NT2/D1 (cell line): ENCODE measurements around the gene IYD.

Experiments used
- DNase-seq: peaks from one replicate; pipeline ENCODE4 v3.0.0-alpha.2; 2011; ENCODE audit warnings: low read depth, low spot score
- H3K27me3 ChIP-seq: 2 replicates; pipeline ENCODE4 v1.6.0; 2011; ENCODE audit warnings: mild to moderate bottlenecking; ENCODE audit not compliant: insufficient read length, insufficient read depth
- H3K36me3 ChIP-seq: 2 replicates; pipeline ENCODE4 v1.6.1; 2011; ENCODE audit warnings: mild to moderate bottlenecking, low read length, mixed read lengths; ENCODE audit not compliant: insufficient read depth, insufficient read length
- H3K4me1 ChIP-seq: 2 replicates; pipeline ENCODE4 v1.5.1; 2011; ENCODE audit not compliant: insufficient read depth, insufficient read length
- H3K4me3 ChIP-seq: 2 replicates; pipeline ENCODE4 v1.5.1; 2011; ENCODE audit warnings: low read depth; ENCODE audit not compliant: insufficient read length
- H3K9ac ChIP-seq: 2 replicates; pipeline ENCODE4 v1.6.0; 2011; ENCODE audit warnings: low read depth; ENCODE audit not compliant: insufficient read length
- H3K9me3 ChIP-seq: 2 replicates; pipeline ENCODE4 v1.5.1; 2011; ENCODE audit warnings: mild to moderate bottlenecking, low read length; ENCODE audit not compliant: insufficient read depth
- SUZ12 ChIP-seq: IDR thresholded peaks from 2 replicates; pipeline ENCODE4 v1.6.1; 2011; ENCODE audit not compliant: insufficient read length, insufficient read depth; ENCODE audit errors: extremely low read depth
- YY1 ChIP-seq: IDR thresholded peaks from 2 replicates; pipeline ENCODE4 v1.6.1; 2011; ENCODE audit not compliant: insufficient read length, insufficient read depth
- ZNF274 ChIP-seq: IDR thresholded peaks from 2 replicates; pipeline ENCODE4 v1.6.1; 2011; ENCODE audit warnings: mild to moderate bottlenecking, low read depth, low read length

IYD gene

DNA sequence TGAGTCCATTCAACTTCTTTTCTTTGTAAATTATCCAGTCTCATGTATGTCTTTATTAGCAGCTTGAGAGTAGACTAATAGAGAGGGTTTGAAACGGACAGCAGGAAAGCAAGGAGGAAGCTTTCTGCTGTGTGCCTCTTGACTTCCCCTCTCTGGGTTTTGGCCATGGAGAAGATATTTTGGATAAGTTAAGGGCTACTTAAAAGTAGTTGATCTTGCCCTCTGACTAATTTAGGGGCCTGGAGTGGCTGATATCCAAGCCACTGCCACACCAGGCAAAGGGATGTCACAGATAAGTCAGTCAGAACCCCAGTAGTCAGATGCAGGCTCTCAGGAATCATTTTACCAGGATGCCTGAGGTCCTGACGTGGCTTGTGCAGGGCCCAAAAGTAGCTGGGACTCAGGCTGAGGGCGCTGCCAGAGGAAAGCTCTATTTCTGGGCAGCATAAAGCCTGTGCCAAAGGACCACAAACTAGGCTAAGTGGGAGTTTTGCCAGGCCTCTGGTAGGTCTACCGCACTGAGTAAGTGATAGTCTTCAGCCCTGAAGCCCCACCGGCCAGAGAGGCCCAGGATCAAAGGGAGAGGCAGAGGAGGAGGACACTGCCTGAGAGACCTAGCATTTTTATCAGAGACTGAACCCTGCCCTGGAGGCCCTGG lies 41.6 kb upstream of the IYD start:
- Histone ChIP-seq H3K4me3 (no peak overlapping the region), H3K4me1 (no peaks in the 10 kb centered on the region), H3K9ac (no peak overlapping the region), H3K36me3 (no peaks in the 10 kb centered on the region), H3K9me3 (no peaks in the 10 kb centered on the region), H3K27me3 (no peaks in the 10 kb centered on the region)
- DNase-seq = no peak
- no peak for TF ChIP-seq YY1
- TF ChIP-seq SUZ12 = no peak
- no peak for TF ChIP-seq ZNF274

DNA sequence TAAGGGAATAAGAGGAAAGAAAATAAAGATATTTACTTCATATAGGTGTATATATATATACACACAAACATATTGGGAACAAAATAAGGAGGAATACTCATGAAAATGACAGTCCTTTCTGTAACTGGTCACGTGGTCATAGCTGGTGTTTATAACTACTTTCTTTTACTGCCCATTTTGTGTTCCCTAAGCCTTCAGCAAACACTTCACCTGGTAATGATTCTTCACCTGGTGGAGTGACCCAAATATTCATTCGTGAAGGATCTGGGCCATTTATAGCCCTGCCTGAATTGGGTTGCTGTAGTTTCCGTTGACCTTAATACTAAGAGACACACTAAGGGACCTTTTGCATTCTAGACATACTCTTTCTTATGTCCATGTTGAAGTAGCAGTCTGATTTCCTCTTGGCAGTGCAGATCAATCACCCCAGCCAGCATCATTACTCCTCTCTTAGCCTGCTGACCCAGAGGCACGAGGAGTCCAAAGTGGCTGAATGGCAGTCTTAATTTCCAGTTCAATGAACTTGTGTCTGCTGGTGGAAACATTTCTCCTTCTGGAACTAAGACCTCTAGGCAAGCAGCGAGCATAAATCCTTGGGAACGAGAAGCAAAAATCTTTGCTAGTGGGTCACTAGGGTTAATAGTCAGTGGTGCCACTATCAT lies 39.9 kb upstream of the IYD start:
- TF ChIP-seq ZNF274 (no peak), YY1 (no peak), SUZ12 (no peak)
- no peaks in the 10 kb centered on the region for H3K9me3 ChIP-seq
- H3K4me1 ChIP-seq = no peaks in the 10 kb centered on the region
- no peak overlapping the region for H3K4me3 ChIP-seq
- H3K36me3 ChIP-seq = no peaks in the 10 kb centered on the region
- no peaks in the 10 kb centered on the region for H3K27me3 ChIP-seq
- no peak for DNase-seq
- no peak overlapping the region for H3K9ac ChIP-seq

DNA sequence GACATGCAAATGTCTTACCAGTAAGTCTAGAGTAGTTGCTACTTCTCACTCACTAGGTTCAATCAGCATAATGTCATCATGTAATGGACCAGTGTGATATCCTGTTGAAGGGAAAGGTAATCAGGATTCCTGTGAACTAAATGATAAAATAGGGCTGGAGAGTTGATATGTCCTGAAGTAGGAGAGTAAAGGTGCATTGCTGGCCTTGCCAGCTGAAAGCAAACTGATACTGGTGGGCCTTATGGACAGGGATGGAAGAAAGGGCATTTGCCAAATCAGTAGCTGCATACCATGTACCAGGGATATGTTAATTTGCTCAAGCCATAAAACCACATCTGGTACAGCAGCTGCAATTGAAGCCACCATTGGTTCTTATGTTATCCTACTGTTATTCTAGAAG lies 37.5 kb upstream of the IYD start:
- no peaks in the 10 kb centered on the region for H3K9me3 ChIP-seq
- no peaks in the 10 kb centered on the region for H3K36me3 ChIP-seq
- no peaks in the 10 kb centered on the region for H3K4me1 ChIP-seq
- TF ChIP-seq SUZ12 = no peak
- no peak for TF ChIP-seq ZNF274
- no peak for TF ChIP-seq YY1
- no peak overlapping the region for H3K9ac ChIP-seq
- no peaks in the 10 kb centered on the region for H3K27me3 ChIP-seq
- H3K4me3 ChIP-seq = no peak overlapping the region
- DNase-seq = no peak

DNA sequence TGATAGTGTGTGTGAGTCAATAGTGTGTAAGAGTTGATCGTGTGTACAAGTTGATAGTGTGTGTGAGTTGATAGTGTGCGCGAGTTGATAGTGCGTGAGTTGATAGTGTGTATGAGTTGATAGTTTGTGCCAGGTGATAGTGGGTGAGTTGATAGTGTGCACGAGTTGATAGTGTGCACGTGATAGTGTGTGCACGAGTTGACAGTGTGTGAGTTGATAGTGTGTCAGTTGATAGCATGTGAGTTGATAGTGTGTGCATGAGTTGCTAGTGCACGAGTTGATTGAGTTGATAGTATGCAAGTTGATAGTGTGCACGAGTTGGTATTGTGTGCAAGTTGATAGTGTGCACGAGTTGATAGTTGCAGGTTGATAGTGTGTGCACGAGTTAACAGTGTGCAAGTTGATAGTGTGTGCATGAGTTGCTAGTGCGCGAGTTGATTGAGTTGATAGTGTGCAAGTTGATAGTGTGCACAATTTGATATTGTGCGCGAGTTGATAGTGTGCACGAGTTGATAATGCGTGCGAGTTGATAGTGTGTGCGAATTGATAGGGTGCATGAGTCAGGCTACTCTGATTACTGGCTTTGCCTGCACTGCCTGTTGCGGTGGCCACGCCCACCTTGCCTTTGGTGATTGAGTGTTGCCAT lies 35.8 kb upstream of the IYD start:
- no peaks in the 10 kb centered on the region for H3K36me3 ChIP-seq
- no peaks in the 10 kb centered on the region for H3K9me3 ChIP-seq
- H3K27me3 ChIP-seq = no peaks in the 10 kb centered on the region
- H3K9ac ChIP-seq = no peak overlapping the region
- no peak for DNase-seq
- no peak for TF ChIP-seq SUZ12
- H3K4me3 ChIP-seq = no peak overlapping the region
- no peaks in the 10 kb centered on the region for H3K4me1 ChIP-seq

DNA sequence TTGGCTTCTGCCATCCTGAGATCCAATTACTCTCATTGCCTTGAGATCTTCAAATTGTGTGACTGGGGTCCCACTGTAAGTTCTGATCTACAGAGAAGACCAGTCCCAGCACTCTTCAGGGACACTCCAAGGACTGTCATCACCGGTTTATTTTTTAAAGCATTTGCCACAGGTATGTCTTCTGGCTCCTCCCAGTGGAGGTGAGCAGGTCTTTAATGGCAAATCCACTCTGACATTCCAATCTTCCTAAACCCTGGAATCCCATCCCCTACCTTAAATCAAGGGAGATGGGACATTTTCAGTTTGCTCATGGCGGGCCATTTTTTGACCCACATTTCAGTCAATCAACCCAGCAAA lies 35.2 kb upstream of the IYD start:
- H3K9ac ChIP-seq = no peak overlapping the region
- TF ChIP-seq ZNF274 (no peak), SUZ12 (no peak), YY1 (no peak)
- H3K4me1 ChIP-seq = no peaks in the 10 kb centered on the region
- no peaks in the 10 kb centered on the region for H3K36me3 ChIP-seq
- H3K4me3 ChIP-seq = no peak overlapping the region
- no peak for DNase-seq
- H3K9me3 ChIP-seq = no peaks in the 10 kb centered on the region
- H3K27me3 ChIP-seq = no peaks in the 10 kb centered on the region

DNA sequence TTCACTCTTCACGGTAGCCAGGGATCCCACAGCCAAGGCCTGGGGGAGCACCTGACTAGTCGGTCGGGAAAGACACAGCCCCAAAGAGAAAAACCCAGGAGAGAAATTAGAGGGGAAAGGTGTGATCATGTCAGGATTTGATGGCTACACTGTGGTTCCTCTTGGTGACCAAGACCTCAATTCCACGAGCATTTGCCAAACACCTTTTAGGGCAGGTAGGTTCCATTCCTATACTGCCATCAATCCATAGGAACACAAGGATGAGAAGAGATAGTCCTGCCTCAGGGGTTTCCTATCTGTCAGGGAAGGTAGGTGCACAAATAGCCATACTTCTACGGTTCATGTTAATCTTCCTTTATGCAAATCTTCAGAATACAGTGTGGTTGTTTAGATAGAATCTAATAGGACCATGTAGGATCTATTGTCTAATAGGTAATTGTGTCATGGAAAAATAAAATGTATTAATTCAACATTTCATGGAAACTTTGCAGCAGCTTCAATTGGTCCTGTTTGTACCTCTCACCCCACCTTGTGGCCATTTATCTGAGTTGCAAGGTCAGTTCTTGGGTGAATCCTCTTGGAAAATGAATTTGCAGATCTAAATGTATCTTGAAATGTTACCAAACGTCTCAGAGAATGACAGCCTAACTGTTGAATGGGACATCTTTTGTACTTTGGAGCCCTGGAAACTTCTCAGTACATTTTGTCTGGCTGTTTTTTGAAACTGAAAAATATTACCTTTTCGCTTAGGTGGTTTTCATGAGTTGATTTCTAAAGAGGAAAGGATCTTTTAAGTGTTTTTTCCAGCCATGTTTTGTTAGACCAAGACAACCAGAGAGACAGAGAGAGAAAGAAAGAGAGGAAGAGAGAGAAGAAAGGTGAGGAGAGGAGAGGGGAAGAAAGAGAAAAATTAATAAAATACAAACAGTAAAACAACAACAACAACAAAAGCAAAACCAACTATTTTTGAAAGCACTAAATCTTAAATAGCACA lies 33.7 kb upstream of the IYD start:
- TF ChIP-seq YY1 = no peak
- no peak for TF ChIP-seq SUZ12
- no peak for TF ChIP-seq ZNF274
- Histone ChIP-seq H3K4me3 (no peak overlapping the region), H3K4me1 (no peaks in the 10 kb centered on the region), H3K9ac (no peak overlapping the region), H3K36me3 (no peaks in the 10 kb centered on the region), H3K9me3 (no peaks in the 10 kb centered on the region), H3K27me3 (no peaks in the 10 kb centered on the region)
- peak; percentile 40 for DNase-seq

DNA sequence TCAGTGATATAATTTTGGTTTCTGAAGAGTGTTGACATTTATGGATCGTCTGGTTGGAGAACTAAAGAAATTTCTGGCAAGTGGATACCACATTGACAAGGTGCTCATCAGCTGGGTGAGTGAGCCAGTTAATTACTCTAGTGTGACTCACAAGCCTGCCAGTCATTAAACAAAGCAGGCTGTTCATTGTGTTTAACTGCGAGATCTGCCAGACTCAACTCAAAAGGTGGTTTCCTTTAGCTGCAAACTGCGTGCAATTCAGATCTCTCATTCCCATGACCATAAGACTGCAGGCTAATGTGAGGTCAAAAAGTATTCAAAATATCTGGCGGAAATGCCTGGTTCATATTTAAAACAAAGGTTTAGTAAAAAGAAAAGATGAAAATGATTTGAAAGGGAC lies 32.5 kb upstream of the IYD start:
- Histone ChIP-seq H3K9me3 (no peaks in the 10 kb centered on the region), H3K36me3 (no peaks in the 10 kb centered on the region), H3K4me1 (no peaks in the 10 kb centered on the region), H3K27me3 (no peaks in the 10 kb centered on the region), H3K9ac (no peak overlapping the region), H3K4me3 (no peak overlapping the region)
- no peak for DNase-seq
- no peak for TF ChIP-seq SUZ12
- TF ChIP-seq ZNF274 = no peak
- no peak for TF ChIP-seq YY1
